IPS-18c (cell line): ENCODE measurements around the gene PER2.

ENCODE experiments used
- H3K4me3 ChIP-seq: 2 replicates; pipeline ENCODE4 v1.7.0; 2013; ENCODE audit warnings: low read depth, mild to moderate bottlenecking, low read length, moderate library complexity; ENCODE audit not compliant: insufficient read depth
- H3K9me3 ChIP-seq: one replicate; pipeline ENCODE4 v1.6.1; 2013; ENCODE audit warnings: mild to moderate bottlenecking, low read length, moderate library complexity; ENCODE audit not compliant: control insufficient read depth, insufficient read depth

The PER2 gene

GRCh38 chr2:238291550-238292281 lies 3.3 kb upstream of the PER2 start:
- no peaks in the 10 kb centered on the region for H3K9me3 ChIP-seq
- H3K4me3 ChIP-seq = no peak overlapping the region

- Histone ChIP-seq H3K9me3 (no peaks in the 10 kb centered on the region), H3K4me3 (no peak overlapping the region)
These were observed 2.5 kb upstream of the PER2 start for GRCh38 chr2:238290715-238291549.

- Histone ChIP-seq H3K9me3 (no peaks in the 10 kb centered on the region), H3K4me3 (no peak overlapping the region)
These were observed 1.7 kb upstream of the PER2 start for GRCh38 chr2:238290091-238290509.

- no peaks in the 10 kb centered on the region for H3K9me3 ChIP-seq
- H3K4me3 ChIP-seq = peak overlapping the region; percentile 78
These were observed 1.2 kb upstream of the PER2 start for GRCh38 chr2:238289574-238289973.

- H3K4me3 ChIP-seq = peak overlapping the region; percentile 78
- no peaks in the 10 kb centered on the region for H3K9me3 ChIP-seq
These were observed 502 bp upstream of the PER2 start for GRCh38 chr2:238288650-238289573.

- H3K9me3 ChIP-seq = no peaks in the 10 kb centered on the region
- H3K4me3 ChIP-seq = peak overlapping the region; percentile 78; the same call in 1 of the 2 replicates
These were observed 1.2 kb downstream of the PER2 start for GRCh38 chr2:238286987-238287736.

- no peaks in the 10 kb centered on the region for H3K9me3 ChIP-seq
- H3K4me3 ChIP-seq = no peak overlapping the region
These were observed 1.9 kb downstream of the PER2 start for GRCh38 chr2:238286551-238286950.

GRCh38 chr2:238286095-238286494 lies 2.3 kb downstream of the PER2 start:
- no peaks in the 10 kb centered on the region for H3K9me3 ChIP-seq
- H3K4me3 ChIP-seq = no peak overlapping the region

GRCh38 chr2:238285653-238286082 lies 2.7 kb downstream of the PER2 start:
- Histone ChIP-seq H3K9me3 (no peaks in the 10 kb centered on the region), H3K4me3 (no peak overlapping the region)

- Histone ChIP-seq H3K9me3 (no peaks in the 10 kb centered on the region), H3K4me3 (no peak overlapping the region)
These were observed 3.5 kb downstream of the PER2 start for GRCh38 chr2:238284802-238285515.

- H3K4me3 ChIP-seq = no peak overlapping the region
- H3K9me3 ChIP-seq = no peaks in the 10 kb centered on the region
These were observed 5.3 kb downstream of the PER2 start for GRCh38 chr2:238282861-238283738.

GRCh38 chr2:238281826-238282480 lies 6.5 kb downstream of the PER2 start:
- no peaks in the 10 kb centered on the region for H3K9me3 ChIP-seq
- no peak overlapping the region for H3K4me3 ChIP-seq

- Histone ChIP-seq H3K4me3 (no peak overlapping the region), H3K9me3 (no peaks in the 10 kb centered on the region)
These were observed 8.2 kb downstream of the PER2 start for GRCh38 chr2:238280083-238280825.

GRCh38 chr2:238279324-238279682 lies 9.1 kb downstream of the PER2 start:
- H3K4me3 ChIP-seq = no peak overlapping the region
- no peaks in the 10 kb centered on the region for H3K9me3 ChIP-seq
